Mesenchymal stem cell (in vitro differentiated cells and primary cell): Measurements from ENCODE around the gene MYH9.
A peak's percentile ranks its signal among the peaks of the same experiment; 100 is the strongest.

ENCODE experiments used
- DNase-seq: peaks from one replicate; pipeline ENCODE4 v3.0.0-alpha.2; 2013
- H2AFZ ChIP-seq: one replicate; pipeline ENCODE4 v1.6.1; 2013; ENCODE audit warnings: low read depth, mild to moderate bottlenecking, control low read depth, inconsistent platforms, low read length, moderate library complexity
- H2AK5ac ChIP-seq: 2 replicates; pipeline ENCODE4 v1.6.1; 2013; ENCODE audit warnings: low read length, moderate library complexity, mild to moderate bottlenecking, inconsistent platforms; ENCODE audit not compliant: severe bottlenecking
- H2BK120ac ChIP-seq: one replicate; pipeline ENCODE4 v1.6.1; 2013; ENCODE audit warnings: low read depth, mild to moderate bottlenecking, inconsistent platforms, low read length, moderate library complexity
- H2BK12ac ChIP-seq, 2 experiments: one replicate each; pipeline ENCODE4 v1.6.1; 2013; ENCODE audit warnings: inconsistent platforms in 2 of 2, low read length in 2 of 2, mild to moderate bottlenecking in 2 of 2, moderate library complexity in 2 of 2, control low read depth in 1 of 2
- H2BK15ac ChIP-seq: one replicate; pipeline ENCODE4 v1.6.1; 2013; ENCODE audit warnings: mild to moderate bottlenecking, low read depth, inconsistent platforms; ENCODE audit not compliant: poor library complexity, severe bottlenecking
- H2BK5ac ChIP-seq: 2 replicates; pipeline ENCODE4 v1.6.1; 2013; ENCODE audit warnings: low read depth, mild to moderate bottlenecking, low read length, control low read depth, inconsistent platforms; ENCODE audit not compliant: poor library complexity, severe bottlenecking
- H3K14ac ChIP-seq, 2 experiments: one replicate each; pipeline ENCODE4 v1.6.1; 2013; ENCODE audit warnings: inconsistent platforms in 2 of 2, low read length in 2 of 2, control low read depth in 1 of 2, mild to moderate bottlenecking in 1 of 2, moderate library complexity in 1 of 2
- H3K18ac ChIP-seq, 2 experiments: one replicate each; pipeline ENCODE4 v1.6.1; 2013; ENCODE audit warnings: inconsistent platforms in 2 of 2, low read length in 2 of 2, control low read depth in 1 of 2, low read depth in 1 of 2, mild to moderate bottlenecking in 1 of 2
- H3K23ac ChIP-seq, 2 experiments: one replicate each; pipeline ENCODE4 v1.6.1; 2013; ENCODE audit warnings: inconsistent platforms in 2 of 2, low read length in 2 of 2, mild to moderate bottlenecking in 2 of 2, moderate library complexity in 2 of 2, control low read depth in 1 of 2
- H3K27ac ChIP-seq: 2 replicates; pipeline ENCODE4 v1.5.1; 2013; ENCODE audit warnings: mild to moderate bottlenecking, moderate library complexity, low read length, control low read depth, inconsistent platforms; ENCODE audit not compliant: poor library complexity, severe bottlenecking
- H3K27me3 ChIP-seq, 2 experiments: 2 replicates each; pipeline versions ENCODE4 v1.6.1 to v1.7.0; 2013; ENCODE audit warnings: low read length in 2 of 2, mild to moderate bottlenecking in 2 of 2, moderate library complexity in 2 of 2, control low read depth in 1 of 2, inconsistent platforms in 1 of 2; ENCODE audit not compliant: control insufficient read depth in 1 of 2, insufficient read depth in 1 of 2
- H3K36me3 ChIP-seq, 2 experiments: 2 replicates each; pipeline versions ENCODE4 v1.6.1 to v1.7.0; 2013; ENCODE audit warnings: low read length in 2 of 2, control low read depth in 1 of 2, inconsistent platforms in 1 of 2, low read depth in 1 of 2, mild to moderate bottlenecking in 1 of 2; ENCODE audit not compliant: insufficient read depth in 2 of 2, control insufficient read depth in 1 of 2
- H3K4ac ChIP-seq, 2 experiments: one replicate each; pipeline ENCODE4 v1.6.1; 2013; ENCODE audit warnings: inconsistent platforms in 2 of 2, low read length in 2 of 2, mild to moderate bottlenecking in 2 of 2, moderate library complexity in 2 of 2, control low read depth in 1 of 2, low read depth in 1 of 2
- H3K4me1 ChIP-seq: 2 replicates; pipeline ENCODE4 v1.6.1; 2013; ENCODE audit warnings: low read depth, low read length, control low read depth; ENCODE audit not compliant: control insufficient read depth, insufficient read depth
- H3K4me2 ChIP-seq: 2 replicates; pipeline ENCODE4 v1.6.1; 2013; ENCODE audit warnings: low read length, mild to moderate bottlenecking, inconsistent platforms; ENCODE audit not compliant: poor library complexity, severe bottlenecking
- H3K4me3 ChIP-seq, 2 experiments: 2 replicates each; pipeline versions ENCODE4 v1.5.1 to v1.7.0; 2013; ENCODE audit warnings: low read length in 2 of 2, mild to moderate bottlenecking in 2 of 2, control low read depth in 1 of 2, low read depth in 1 of 2; ENCODE audit not compliant: insufficient read depth in 1 of 2
- H3K79me1 ChIP-seq: replicated peaks from 2 replicates; pipeline ENCODE4 v1.6.1; 2013; ENCODE audit warnings: mild to moderate bottlenecking, control low read depth, low read length, inconsistent platforms; ENCODE audit not compliant: poor library complexity, severe bottlenecking
- H3K9ac ChIP-seq: 2 replicates; pipeline ENCODE4 v1.7.0; 2013; ENCODE audit warnings: mild to moderate bottlenecking, low read length, moderate library complexity
- H3K9me3 ChIP-seq: 2 replicates; pipeline ENCODE4 v1.7.0; 2013; ENCODE audit warnings: mild to moderate bottlenecking, low read length; ENCODE audit not compliant: control insufficient read depth
- H4K8ac ChIP-seq: one replicate; pipeline ENCODE4 v1.6.1; 2013; ENCODE audit warnings: inconsistent platforms, mild to moderate bottlenecking, low read length, moderate library complexity
- H4K91ac ChIP-seq: one replicate; pipeline ENCODE4 v1.6.1; 2013; ENCODE audit warnings: mild to moderate bottlenecking, low read length, inconsistent platforms
- WGBS: methylation state at CpG from one replicate; pipeline ENCODE4 v1.1.7; 2013; ENCODE audit warnings: mixed read lengths; 5-methylcytosine and 5-hydroxymethylcytosine counted together

MYH9 gene

GRCh38 chr22:36303874-36304273 lies 83.9 kb downstream of the MYH9 start:
- Histone ChIP-seq H3K36me3 (peaks cover 93 to 97% of the 10 kb centered on the region in 2 experiments), H3K23ac (no peak overlapping the region), H4K91ac (no peak overlapping the region), H3K9ac (no peak overlapping the region), H3K14ac (no peak overlapping the region), H3K4ac (no peak overlapping the region), H3K18ac (no peak overlapping the region), H2BK5ac (no peak overlapping the region), H3K27me3 (no peaks in the 10 kb centered on the region), H3K27ac (peak overlapping the region; percentile 61), H2BK120ac (no peak overlapping the region), H2BK15ac (no peak overlapping the region), H3K4me1 (peaks cover 42% of the 10 kb centered on the region), H3K4me2 (no peak overlapping the region), H3K9me3 (no peaks in the 10 kb centered on the region), H2AFZ (no peak overlapping the region), H3K79me1 (peaks cover 1% of the 10 kb centered on the region), H2BK12ac (peak overlapping the region in 1 of 2 experiments; percentile 22), H3K4me3 (no peak overlapping the region), H4K8ac (no peak overlapping the region), H2AK5ac (no peak overlapping the region)
- DNase-seq, result no peak
- 87% methylated on average over 13 of the region's 13 CpGs for WGBS

GRCh38 chr22:36303115-36303467 lies 84.7 kb downstream of the MYH9 start:
- no peak for DNase-seq
- H3K9ac ChIP-seq, result no peak overlapping the region
- H3K14ac ChIP-seq, result peak overlapping the region in 1 of 2 experiments; percentile 84
- H4K91ac ChIP-seq, result no peak overlapping the region
- peaks cover 94 to 98% of the 10 kb centered on the region in 2 experiments for H3K36me3 ChIP-seq
- WGBS, result 79% methylated on average over 9 of the region's 9 CpGs
- H3K27me3 ChIP-seq, result no peaks in the 10 kb centered on the region
- no peak overlapping the region for H2AFZ ChIP-seq
- peak overlapping the region; percentile 11 to 82 for H3K18ac ChIP-seq
- H2AK5ac ChIP-seq, result no peak overlapping the region
- H2BK15ac ChIP-seq, result no peak overlapping the region
- H3K4me1 ChIP-seq, result peaks cover 43% of the 10 kb centered on the region
- H2BK120ac ChIP-seq, result no peak overlapping the region
- no peak overlapping the region for H3K23ac ChIP-seq
- H3K4me3 ChIP-seq, result no peak overlapping the region
- H3K9me3 ChIP-seq, result no peaks in the 10 kb centered on the region
- H4K8ac ChIP-seq, result no peak overlapping the region
- peak overlapping the region in 1 of 2 experiments; percentile 62 for H3K4ac ChIP-seq
- H3K27ac ChIP-seq, result peak overlapping the region; percentile 31
- H3K4me2 ChIP-seq, result no peak overlapping the region
- H2BK5ac ChIP-seq, result no peak overlapping the region
- H3K79me1 ChIP-seq, result peaks cover 1% of the 10 kb centered on the region
- H2BK12ac ChIP-seq, result no peak overlapping the region

GRCh38 chr22:36302439-36303114 lies 85.2 kb downstream of the MYH9 start:
- H2AFZ ChIP-seq, result no peak overlapping the region
- peak overlapping the region; percentile 6 for H2BK15ac ChIP-seq
- H2AK5ac ChIP-seq, result no peak overlapping the region
- H3K4me2 ChIP-seq, result no peak overlapping the region
- H3K36me3 ChIP-seq, result peaks cover 95 to 98% of the 10 kb centered on the region in 2 experiments
- H3K4ac ChIP-seq, result peak overlapping the region; percentile 62 to 90
- peak overlapping the region in 1 of 2 experiments; percentile 85 for H3K14ac ChIP-seq
- peaks cover 1% of the 10 kb centered on the region for H3K79me1 ChIP-seq
- no peak overlapping the region for H2BK120ac ChIP-seq
- peak; percentile 81 for DNase-seq
- peak overlapping the region; percentile 59 to 95 for H2BK12ac ChIP-seq
- H3K4me1 ChIP-seq, result peaks cover 45% of the 10 kb centered on the region
- WGBS, result 75% methylated on average over 17 of the region's 17 CpGs
- peak overlapping the region; percentile 47 for H4K8ac ChIP-seq
- H2BK5ac ChIP-seq, result no peak overlapping the region
- no peak overlapping the region for H3K4me3 ChIP-seq
- peak overlapping the region; percentile 65 to 98 for H3K18ac ChIP-seq
- H3K9ac ChIP-seq, result no peak overlapping the region
- peak overlapping the region in 1 of 2 experiments; percentile 96 for H3K23ac ChIP-seq
- H3K9me3 ChIP-seq, result no peaks in the 10 kb centered on the region
- H3K27ac ChIP-seq, result peak overlapping the region; percentile 31
- H3K27me3 ChIP-seq, result no peaks in the 10 kb centered on the region
- peak overlapping the region; percentile 48 for H4K91ac ChIP-seq

- Histone ChIP-seq H3K14ac (no peak overlapping the region), H3K4ac (peak overlapping the region in 1 of 2 experiments; percentile 26), H2BK120ac (no peak overlapping the region), H3K23ac (no peak overlapping the region), H3K27ac (peak overlapping the region; percentile 52), H2BK5ac (no peak overlapping the region), H2BK15ac (no peak overlapping the region), H3K4me3 (no peak overlapping the region), H4K91ac (no peak overlapping the region), H4K8ac (no peak overlapping the region), H2AFZ (no peak overlapping the region), H3K18ac (peak overlapping the region in 1 of 2 experiments; percentile 88), H3K9me3 (no peaks in the 10 kb centered on the region), H3K4me1 (peaks cover 45% of the 10 kb centered on the region), H3K4me2 (no peak overlapping the region), H3K36me3 (peaks cover 95 to 99% of the 10 kb centered on the region in 2 experiments), H3K79me1 (peaks cover 1% of the 10 kb centered on the region), H2AK5ac (peak overlapping the region; percentile 68), H3K27me3 (no peaks in the 10 kb centered on the region), H2BK12ac (peak overlapping the region; percentile 2 to 17), H3K9ac (no peak overlapping the region)
- peak; percentile 95 for DNase-seq
- 0% methylated on average over 4 of the region's 8 CpGs for WGBS
Observed at GRCh38 chr22:36301851-36302250, 85.9 kb downstream of the MYH9 start.
